GM21786 (cell line): ENCODE data around the gene MMP20.

Experiments
- ATAC-seq: cut with Tn5 transposase; IDR thresholded peaks from one replicate; pipeline ENCODE4 v1.9.1; 2021; ENCODE audit not compliant: unreplicated experiment

Gene MMP20

GRCh38 chr11:102592634-102593581 is 32.2 kb downstream of the MMP20 start:
- no peak for ATAC-seq

GRCh38 chr11:102592131-102592530 is 33.0 kb downstream of the MMP20 start:
- no peak for ATAC-seq

GRCh38 chr11:102591160-102591718 is 33.9 kb downstream of the MMP20 start:
- ATAC-seq = peak; percentile 32

GRCh38 chr11:102590276-102591049 is 34.7 kb downstream of the MMP20 start:
- no peak for ATAC-seq

GRCh38 chr11:102589047-102589459 is 36.1 kb downstream of the MMP20 start:
- ATAC-seq = peak; percentile 55

GRCh38 chr11:102587722-102588121 is 37.4 kb downstream of the MMP20 start:
- no peak for ATAC-seq

DNA sequence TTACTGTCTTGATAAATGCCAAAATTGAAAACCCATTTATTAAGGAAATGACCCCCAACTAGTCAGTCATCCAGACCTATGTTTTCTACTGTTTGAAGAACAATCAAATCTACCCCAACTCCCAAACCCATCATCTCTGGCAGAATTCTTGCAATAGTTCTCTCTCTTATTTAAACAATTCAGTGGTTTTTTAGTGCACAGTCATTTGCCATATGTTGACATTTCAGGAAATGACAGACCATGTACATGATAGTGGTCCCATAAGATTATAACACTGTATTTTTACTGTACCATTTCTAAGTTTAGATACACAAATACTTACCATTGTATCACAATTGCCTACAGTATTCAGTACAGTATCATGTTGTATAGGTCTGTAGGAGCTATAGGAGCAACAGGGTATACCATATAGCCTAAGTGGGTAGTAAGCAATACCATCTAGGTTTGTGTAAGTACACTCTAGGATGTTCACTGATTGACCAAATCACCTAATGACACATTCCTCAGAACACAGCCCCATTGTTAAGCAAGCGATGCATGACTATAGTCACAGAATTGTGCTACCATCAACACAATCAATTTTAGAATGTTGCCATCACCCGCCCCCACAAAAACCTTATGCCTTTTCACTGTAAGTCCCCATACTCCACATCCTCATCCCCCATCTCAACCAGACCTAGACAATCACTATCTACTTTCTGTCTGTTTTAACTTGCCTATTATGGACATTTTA is 41.8 kb downstream of the MMP20 start:
- no peak for ATAC-seq

DNA sequence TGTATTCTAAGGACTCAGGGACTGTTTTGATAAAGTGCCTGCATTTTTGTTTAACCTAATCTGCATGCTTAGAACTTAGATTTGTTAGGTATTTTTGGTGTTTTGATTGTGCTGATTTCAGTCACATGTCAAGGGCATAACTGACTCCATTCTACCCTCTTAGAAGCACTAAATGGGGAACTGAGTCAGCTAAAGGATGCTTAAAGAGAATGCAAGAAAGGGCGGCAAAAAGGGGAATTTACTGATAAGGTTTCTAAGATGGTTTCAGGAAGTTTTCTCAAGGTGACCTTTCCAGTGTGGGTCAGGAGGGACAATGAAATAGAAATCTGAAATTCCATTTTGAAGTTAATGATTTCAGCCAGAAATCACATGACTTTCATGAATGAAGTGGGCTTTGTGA is 43.0 kb downstream of the MMP20 start:
- no peak for ATAC-seq

DNA sequence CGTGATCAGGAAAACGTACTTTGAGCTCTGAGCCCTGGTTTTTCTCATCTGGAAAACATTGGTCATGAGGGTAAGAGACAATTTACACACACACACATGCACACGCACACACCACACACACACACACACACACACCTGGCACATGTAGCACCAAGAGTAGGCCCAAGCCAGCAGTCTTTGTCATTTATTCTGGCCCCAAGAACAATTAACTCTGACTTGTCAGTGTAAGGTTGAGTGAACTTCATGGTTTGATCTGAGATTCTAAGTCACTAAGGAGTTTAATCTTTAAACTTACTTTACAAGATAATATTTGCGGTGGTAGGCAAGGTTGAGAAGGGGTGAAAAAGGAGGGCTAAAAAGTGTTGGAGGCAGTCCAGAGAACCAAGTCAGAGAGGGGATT is 44.1 kb downstream of the MMP20 start:
- ATAC-seq = no peak

GRCh38 chr11:102580185-102580951 is 44.8 kb downstream of the MMP20 start:
- peak; percentile 49 for ATAC-seq

DNA sequence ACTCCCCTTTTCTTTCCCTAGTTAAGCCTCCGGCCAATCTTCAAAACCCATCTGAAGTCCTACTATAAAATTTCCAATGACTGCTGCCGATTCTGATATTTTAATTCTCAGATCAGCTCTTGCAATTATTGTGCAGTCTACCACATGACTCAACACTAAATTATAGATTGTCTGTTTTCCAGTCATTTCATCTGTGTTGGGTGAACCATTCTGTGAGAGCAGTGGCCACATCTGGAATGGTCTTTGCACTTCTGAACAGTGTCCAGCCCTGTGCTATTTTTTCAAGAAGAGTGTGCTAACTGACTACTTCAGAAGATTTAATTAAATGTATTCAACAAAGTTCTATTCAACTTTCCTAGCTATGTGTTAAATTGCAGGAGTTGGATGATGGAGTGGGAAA is 47.4 kb downstream of the MMP20 start:
- no peak for ATAC-seq

DNA sequence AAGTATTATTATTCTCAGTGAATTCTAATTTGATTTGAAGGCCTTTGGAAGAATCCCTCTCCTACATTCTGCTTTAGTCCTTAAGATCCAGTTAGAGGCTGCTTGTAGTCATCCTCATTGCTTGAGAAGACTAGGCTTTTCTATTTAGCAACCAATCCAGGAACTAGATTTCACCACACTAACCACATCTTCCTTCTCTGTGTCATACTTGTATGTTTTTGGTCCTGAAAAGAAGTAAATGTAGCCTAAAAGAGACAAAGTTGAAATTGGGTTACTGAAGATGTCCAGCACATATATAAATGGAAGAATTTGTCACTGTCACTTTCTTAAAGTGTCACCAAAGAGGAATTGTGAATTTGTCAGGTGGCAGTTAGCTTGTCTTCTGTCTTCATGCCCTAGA is 48.0 kb downstream of the MMP20 start:
- ATAC-seq = peak; percentile 47

DNA sequence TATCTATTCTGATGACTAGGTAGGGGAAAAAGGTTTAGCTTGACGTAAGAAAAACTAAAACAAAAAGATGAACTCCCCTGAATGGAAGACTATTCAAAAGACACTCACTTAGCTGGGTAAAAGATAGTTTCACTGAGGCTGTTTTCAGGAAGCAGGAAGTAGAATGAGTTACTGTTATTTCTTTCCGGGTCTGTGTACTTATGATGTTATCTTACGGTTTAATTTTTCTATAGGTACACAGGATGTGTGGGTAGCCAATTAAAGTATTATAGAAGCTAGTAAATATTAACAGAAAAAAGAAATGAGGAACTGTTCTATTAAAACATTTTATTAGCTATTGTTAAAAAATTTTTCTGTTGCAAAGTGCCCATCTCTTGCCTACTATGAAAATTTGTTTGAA is 48.8 kb downstream of the MMP20 start:
- ATAC-seq = no peak

DNA sequence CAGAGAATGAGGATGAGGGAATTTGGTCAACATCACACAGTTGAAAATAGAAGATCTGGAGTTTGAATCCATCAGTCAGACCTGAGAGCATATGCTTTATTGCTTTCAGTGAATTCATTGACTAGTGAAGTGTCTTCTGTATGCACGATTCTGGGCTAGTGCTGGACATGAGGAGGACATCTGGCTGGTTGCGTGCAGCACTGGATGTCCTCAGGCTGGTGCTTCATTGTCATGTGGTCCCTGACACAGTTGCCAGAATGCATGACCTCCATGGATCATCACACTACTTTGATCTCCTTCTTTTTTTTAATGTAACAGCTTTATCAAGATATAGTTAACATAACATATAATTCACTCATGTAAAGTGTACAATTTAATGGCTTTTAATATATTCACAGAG is 50.1 kb downstream of the MMP20 start:
- no peak for ATAC-seq

- no peak for ATAC-seq
These were observed 51.3 kb downstream of the MMP20 start for GRCh38 chr11:102573851-102574250.

GRCh38 chr11:102572554-102573220 is 52.4 kb downstream of the MMP20 start:
- ATAC-seq = no peak

GRCh38 chr11:102568851-102569250 is 56.3 kb downstream of the MMP20 start:
- ATAC-seq = no peak

- ATAC-seq = no peak
These were observed 59.0 kb downstream of the MMP20 start for GRCh38 chr11:102566112-102566511.

- peak; percentile 76 for ATAC-seq
These were observed 61.0 kb downstream of the MMP20 start for GRCh38 chr11:102564110-102564509.

- ATAC-seq = no peak
These were observed 63.5 kb downstream of the MMP20 start for GRCh38 chr11:102561636-102562035.
